ENCODE measurements around the gene PPIP5K1.
"Not testable (repeated sequence)": the region's sequence is repeated elsewhere in the genome, so short reads cannot be mapped to it uniquely, and the experiment has no call there.

The PPIP5K1 gene

GRCh38 chr15:43566615-43567014 lies 23.4 kb downstream of the PPIP5K1 start:
- H3K36me3 ChIP-seq (ENCODE audit: insufficient read depth, low read length); H3K4me3 ChIP-seq; DNase-seq (ENCODE audit: low read depth, low spot score); H3K27ac ChIP-seq; H3K9ac ChIP-seq (ENCODE audit: insufficient read length); H3K9me3 ChIP-seq (ENCODE audit: low read depth, low read length): not testable (repeated sequence)

- H3K27ac ChIP-seq; H3K9me3 ChIP-seq (ENCODE audit: low read depth, low read length); DNase-seq (ENCODE audit: low read depth, low spot score); H3K36me3 ChIP-seq (ENCODE audit: insufficient read depth, low read length); H3K4me3 ChIP-seq; H3K9ac ChIP-seq (ENCODE audit: insufficient read length): not testable (repeated sequence)
These were observed 26.2 kb downstream of the PPIP5K1 start for GRCh38 chr15:43563793-43564192.

DNA sequence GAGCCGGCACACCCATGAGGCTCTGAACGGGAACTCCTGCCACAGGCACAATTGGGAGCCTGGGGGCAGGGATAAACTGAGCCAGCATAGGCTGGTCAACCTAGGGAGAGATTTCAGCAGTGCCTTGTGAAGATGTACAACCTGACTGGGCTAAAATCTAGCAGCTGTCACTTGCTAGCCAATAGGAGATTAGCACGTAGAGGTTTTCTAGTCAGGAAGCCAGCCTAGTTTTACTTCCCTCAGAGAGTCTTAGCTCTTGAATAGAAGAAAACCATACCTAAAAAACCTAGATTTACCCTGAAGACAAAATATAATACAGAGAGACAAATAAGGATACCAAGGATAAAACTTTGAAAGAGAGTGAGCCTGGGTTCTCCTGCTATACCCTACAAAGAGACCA lies 27.3 kb downstream of the PPIP5K1 start:
- H3K4me3 ChIP-seq; H3K9ac ChIP-seq (ENCODE audit: insufficient read length); DNase-seq (ENCODE audit: low read depth, low spot score); H3K9me3 ChIP-seq (ENCODE audit: low read depth, low read length); H3K27ac ChIP-seq; H3K36me3 ChIP-seq (ENCODE audit: insufficient read depth, low read length): not testable (repeated sequence)

- H3K9me3 ChIP-seq (ENCODE audit: low read depth, low read length) = no peaks in the 10 kb centered on the region
- H3K36me3 ChIP-seq (ENCODE audit: insufficient read depth, low read length) = no peaks in the 10 kb centered on the region
- no peak overlapping the region for H3K27ac ChIP-seq
- H3K9ac ChIP-seq (ENCODE audit: insufficient read length) = no peak overlapping the region
- no peak for TF ChIP-seq POLR2AphosphoS5 (IDR thresholded peaks at IDR 0.05; ENCODE audit: borderline replicate concordance, low read depth, low read length)
- H3K4me3 ChIP-seq = no peak overlapping the region
- no peak for DNase-seq (ENCODE audit: low read depth, low spot score)
These were observed 37.0 kb downstream of the PPIP5K1 start for GRCh38 chr15:43552986-43553385.

- no peak overlapping the region for H3K27ac ChIP-seq
- no peaks in the 10 kb centered on the region for H3K36me3 ChIP-seq (ENCODE audit: insufficient read depth, low read length)
- H3K9ac ChIP-seq (ENCODE audit: insufficient read length) = no peak overlapping the region
- H3K9me3 ChIP-seq (ENCODE audit: low read depth, low read length) = no peaks in the 10 kb centered on the region
- DNase-seq (ENCODE audit: low read depth, low spot score) = no peak
- TF ChIP-seq POLR2AphosphoS5 (IDR thresholded peaks at IDR 0.05; ENCODE audit: borderline replicate concordance, low read depth, low read length) (no peak), FOXP2 (optimal IDR thresholded peaks at IDR 0.05; ENCODE audit: control extremely low read depth, extremely low read length, insufficient read depth) (no peak), EZH2 (IDR thresholded peaks at IDR 0.05) (no peak)
- H3K4me3 ChIP-seq = no peak overlapping the region
These were observed 37.8 kb downstream of the PPIP5K1 start for GRCh38 chr15:43552256-43552655.

DNA sequence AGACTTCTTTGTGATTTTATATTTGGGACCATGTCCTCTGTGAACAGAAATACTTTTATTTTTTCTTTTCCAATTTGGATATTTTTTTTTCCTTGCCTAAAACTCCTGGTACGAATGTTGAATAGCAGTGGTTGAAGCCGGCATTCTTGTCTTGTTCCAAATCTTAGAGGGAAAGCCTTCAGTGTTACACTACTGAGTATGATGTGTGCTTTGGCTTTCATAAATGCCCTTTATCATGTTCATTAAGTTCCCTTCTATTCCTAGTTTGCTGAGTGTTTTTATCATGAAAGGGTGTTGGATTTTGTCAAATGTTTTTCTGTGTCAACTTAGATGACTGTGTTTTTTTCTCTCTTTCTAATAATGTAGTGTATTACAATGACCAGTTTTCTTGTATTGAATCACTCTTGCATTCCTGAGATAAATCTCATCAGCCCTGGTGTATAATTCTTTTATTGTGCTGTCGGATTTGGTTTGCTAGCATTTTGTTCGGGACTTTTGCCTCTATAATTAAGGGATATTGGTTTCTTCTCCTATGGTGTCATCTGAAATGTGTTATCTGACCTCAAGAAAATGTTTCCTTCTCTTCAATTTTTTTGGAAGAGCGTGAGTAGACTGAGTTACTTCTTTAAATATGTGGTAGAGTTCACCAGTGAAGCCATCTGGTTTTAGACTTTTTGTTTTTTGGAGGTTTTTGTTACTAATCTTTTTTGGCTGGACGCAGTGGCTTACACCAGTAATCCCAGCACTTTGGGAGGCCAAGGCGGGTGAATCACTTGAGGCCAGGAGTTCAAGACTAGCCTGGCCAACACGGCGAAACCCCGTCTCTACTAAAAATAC lies 39.3 kb downstream of the PPIP5K1 start:
- Histone ChIP-seq H3K4me3 (no peak overlapping the region), H3K9ac (ENCODE audit: insufficient read length) (no peak overlapping the region), H3K27ac (no peak overlapping the region), H3K36me3 (ENCODE audit: insufficient read depth, low read length) (no peaks in the 10 kb centered on the region), H3K9me3 (ENCODE audit: low read depth, low read length) (no peaks in the 10 kb centered on the region)
- TF ChIP-seq POLR2AphosphoS5 (IDR thresholded peaks at IDR 0.05; ENCODE audit: borderline replicate concordance, low read depth, low read length) = no peak
- no peak for TF ChIP-seq FOXP2 (optimal IDR thresholded peaks at IDR 0.05; ENCODE audit: control extremely low read depth, extremely low read length, insufficient read depth)
- no peak for TF ChIP-seq EZH2 (IDR thresholded peaks at IDR 0.05)
- DNase-seq (ENCODE audit: low read depth, low spot score) = no peak

GRCh38 chr15:43547539-43547938 lies 42.5 kb downstream of the PPIP5K1 start:
- no peak for DNase-seq (ENCODE audit: low read depth, low spot score)
- no peak overlapping the region for H3K4me3 ChIP-seq
- H3K9me3 ChIP-seq (ENCODE audit: low read depth, low read length) = no peaks in the 10 kb centered on the region
- no peak overlapping the region for H3K27ac ChIP-seq
- no peaks in the 10 kb centered on the region for H3K36me3 ChIP-seq (ENCODE audit: insufficient read depth, low read length)
- TF ChIP-seq EZH2 (IDR thresholded peaks at IDR 0.05) = no peak
- no peak for TF ChIP-seq POLR2AphosphoS5 (IDR thresholded peaks at IDR 0.05; ENCODE audit: borderline replicate concordance, low read depth, low read length)
- H3K9ac ChIP-seq (ENCODE audit: insufficient read length) = no peak overlapping the region

- H3K4me3 ChIP-seq = no peak overlapping the region
- DNase-seq (ENCODE audit: low read depth, low spot score) = no peak
- TF ChIP-seq FOXP2 (optimal IDR thresholded peaks at IDR 0.05; ENCODE audit: control extremely low read depth, extremely low read length, insufficient read depth) (no peak), POLR2AphosphoS5 (IDR thresholded peaks at IDR 0.05; ENCODE audit: borderline replicate concordance, low read depth, low read length) (no peak), EZH2 (IDR thresholded peaks at IDR 0.05) (no peak)
- no peaks in the 10 kb centered on the region for H3K36me3 ChIP-seq (ENCODE audit: insufficient read depth, low read length)
- H3K9ac ChIP-seq (ENCODE audit: insufficient read length) = no peak overlapping the region
- no peak overlapping the region for H3K27ac ChIP-seq
- H3K9me3 ChIP-seq (ENCODE audit: low read depth, low read length) = no peaks in the 10 kb centered on the region
These were observed 44.6 kb downstream of the PPIP5K1 start for GRCh38 chr15:43545426-43545825.

DNA sequence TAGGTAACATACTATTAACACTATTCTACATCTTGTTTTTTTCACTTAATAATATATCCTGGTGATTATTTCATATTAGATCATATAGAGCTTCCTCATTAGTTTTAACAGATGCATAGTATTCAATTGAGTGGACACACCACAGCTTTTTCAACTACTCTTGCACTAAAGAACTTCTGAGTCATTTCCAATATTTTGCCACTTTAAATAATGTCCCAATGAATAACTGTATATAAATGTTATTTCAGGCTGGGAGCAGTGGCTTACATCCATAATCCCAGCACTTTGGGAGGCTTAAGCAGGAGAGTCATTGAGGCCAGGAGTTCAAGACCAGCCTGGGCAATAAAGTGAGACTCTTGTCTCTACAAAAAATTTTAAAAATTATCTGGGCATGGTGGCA lies 45.7 kb downstream of the PPIP5K1 start:
- TF ChIP-seq EZH2 (IDR thresholded peaks at IDR 0.05) (no peak), POLR2AphosphoS5 (IDR thresholded peaks at IDR 0.05; ENCODE audit: borderline replicate concordance, low read depth, low read length) (no peak), FOXP2 (optimal IDR thresholded peaks at IDR 0.05; ENCODE audit: control extremely low read depth, extremely low read length, insufficient read depth) (no peak)
- H3K4me3 ChIP-seq = no peak overlapping the region
- no peak overlapping the region for H3K9ac ChIP-seq (ENCODE audit: insufficient read length)
- H3K9me3 ChIP-seq (ENCODE audit: low read depth, low read length) = no peaks in the 10 kb centered on the region
- DNase-seq (ENCODE audit: low read depth, low spot score) = no peak
- no peak overlapping the region for H3K27ac ChIP-seq
- H3K36me3 ChIP-seq (ENCODE audit: insufficient read depth, low read length) = no peaks in the 10 kb centered on the region
